ENCODE results near the gene GNAT2. TPM values are rescaled to one million over a fixed set of nuclear protein-coding genes. Genes with fewer than 3 reads are reported as not detected.

The GNAT2 gene
- total RNA-seq, 1 donor from 2014 or later = 0.57 TPM

DNA sequence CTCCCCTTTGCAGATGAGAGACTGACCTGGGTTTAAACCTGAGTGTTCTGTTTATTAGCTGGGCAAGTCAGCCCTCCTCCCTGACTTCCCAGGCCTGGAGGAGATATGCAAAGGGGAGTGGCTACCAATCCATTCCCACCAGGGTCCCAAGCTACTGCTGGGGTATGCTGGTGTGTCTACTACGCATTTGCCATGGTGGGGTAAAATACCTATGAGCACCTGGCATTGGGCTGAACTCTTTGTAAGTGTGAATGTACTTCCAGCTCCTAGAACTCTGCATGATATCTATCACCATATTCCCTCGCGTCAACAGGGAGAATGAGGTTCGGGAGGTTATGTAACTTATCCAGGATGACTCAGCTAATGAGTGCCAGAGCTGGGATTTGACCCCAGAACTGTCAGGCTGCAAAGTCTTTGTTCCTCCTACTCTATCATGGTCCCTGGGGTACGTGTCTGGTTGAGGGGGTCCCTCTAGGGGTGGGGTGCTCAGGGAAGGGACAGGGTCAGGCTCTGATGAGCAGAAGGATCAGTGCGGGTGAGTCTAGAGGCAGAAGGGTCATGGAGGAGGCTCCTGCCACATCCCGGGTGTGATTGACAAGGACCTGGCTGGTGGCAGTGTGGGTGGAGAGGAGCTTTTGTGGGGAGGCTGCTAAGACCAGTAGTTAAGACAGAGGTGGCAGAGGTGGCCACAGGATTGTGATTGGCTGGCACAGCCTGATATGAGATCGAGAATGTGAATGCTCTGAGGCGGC is 17.0 kb upstream of the GNAT2 start:
- no peak overlapping the region for H3K4me3 Mint-ChIP-seq (ENCODE audit: low read depth)
- DNase-seq (ENCODE audit: low spot score, unreplicated experiment) = no peak

DNA sequence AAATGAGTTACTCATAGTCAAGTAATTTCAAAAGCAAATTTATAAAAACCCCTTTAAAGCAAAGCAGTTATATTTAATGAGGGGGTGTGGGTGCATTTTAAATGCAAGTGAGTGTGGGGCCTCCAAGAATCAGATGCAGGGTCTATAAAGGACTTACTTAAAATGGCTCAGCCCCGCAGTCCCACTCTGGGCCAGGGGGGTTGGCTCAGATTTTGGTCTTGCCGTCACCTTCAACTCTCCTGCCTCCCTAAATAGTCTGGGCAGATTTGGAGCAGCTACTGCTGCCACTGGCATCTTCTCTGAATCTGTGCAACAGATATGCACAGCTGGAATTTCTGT is 16.4 kb upstream of the GNAT2 start:
- Mint-ChIP-seq H3K36me3 (ENCODE audit: insufficient read depth) (peaks cover 4% of the 10 kb centered on the region), H3K27ac (peak overlapping the region; percentile 0), H3K27me3 (no peaks in the 10 kb centered on the region), H3K9me3 (ENCODE audit: low read depth) (no peaks in the 10 kb centered on the region), H3K4me1 (ENCODE audit: low read depth) (peaks cover 11% of the 10 kb centered on the region), H3K4me3 (ENCODE audit: low read depth) (no peak overlapping the region)
- TF ChIP-seq, protein P1, sequence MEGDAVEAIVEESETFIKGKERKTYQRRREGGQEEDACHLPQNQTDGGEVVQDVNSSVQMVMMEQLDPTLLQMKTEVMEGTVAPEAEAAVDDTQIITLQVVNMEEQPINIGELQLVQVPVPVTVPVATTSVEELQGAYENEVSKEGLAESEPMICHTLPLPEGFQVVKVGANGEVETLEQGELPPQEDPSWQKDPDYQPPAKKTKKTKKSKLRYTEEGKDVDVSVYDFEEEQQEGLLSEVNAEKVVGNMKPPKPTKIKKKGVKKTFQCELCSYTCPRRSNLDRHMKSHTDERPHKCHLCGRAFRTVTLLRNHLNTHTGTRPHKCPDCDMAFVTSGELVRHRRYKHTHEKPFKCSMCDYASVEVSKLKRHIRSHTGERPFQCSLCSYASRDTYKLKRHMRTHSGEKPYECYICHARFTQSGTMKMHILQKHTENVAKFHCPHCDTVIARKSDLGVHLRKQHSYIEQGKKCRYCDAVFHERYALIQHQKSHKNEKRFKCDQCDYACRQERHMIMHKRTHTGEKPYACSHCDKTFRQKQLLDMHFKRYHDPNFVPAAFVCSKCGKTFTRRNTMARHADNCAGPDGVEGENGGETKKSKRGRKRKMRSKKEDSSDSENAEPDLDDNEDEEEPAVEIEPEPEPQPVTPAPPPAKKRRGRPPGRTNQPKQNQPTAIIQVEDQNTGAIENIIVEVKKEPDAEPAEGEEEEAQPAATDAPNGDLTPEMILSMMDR (IDR thresholded peaks at IDR 0.05; ENCODE audit: unreplicated experiment) = no peak
- no peak for DNase-seq (ENCODE audit: low spot score, unreplicated experiment)

More for the DNA sequence above, 17.0 kb upstream of the GNAT2 start:
- H3K36me3 Mint-ChIP-seq (ENCODE audit: insufficient read depth) = peaks cover 1% of the 10 kb centered on the region
- peaks cover 11% of the 10 kb centered on the region for H3K4me1 Mint-ChIP-seq (ENCODE audit: low read depth)
- H3K27ac Mint-ChIP-seq = peak overlapping the region; percentile 0
- no peaks in the 10 kb centered on the region for H3K9me3 Mint-ChIP-seq (ENCODE audit: low read depth)
- TF ChIP-seq, protein P1 (IDR thresholded peaks at IDR 0.05; ENCODE audit: unreplicated experiment) = no peak
- peaks cover 4% of the 10 kb centered on the region for H3K27me3 Mint-ChIP-seq

DNA sequence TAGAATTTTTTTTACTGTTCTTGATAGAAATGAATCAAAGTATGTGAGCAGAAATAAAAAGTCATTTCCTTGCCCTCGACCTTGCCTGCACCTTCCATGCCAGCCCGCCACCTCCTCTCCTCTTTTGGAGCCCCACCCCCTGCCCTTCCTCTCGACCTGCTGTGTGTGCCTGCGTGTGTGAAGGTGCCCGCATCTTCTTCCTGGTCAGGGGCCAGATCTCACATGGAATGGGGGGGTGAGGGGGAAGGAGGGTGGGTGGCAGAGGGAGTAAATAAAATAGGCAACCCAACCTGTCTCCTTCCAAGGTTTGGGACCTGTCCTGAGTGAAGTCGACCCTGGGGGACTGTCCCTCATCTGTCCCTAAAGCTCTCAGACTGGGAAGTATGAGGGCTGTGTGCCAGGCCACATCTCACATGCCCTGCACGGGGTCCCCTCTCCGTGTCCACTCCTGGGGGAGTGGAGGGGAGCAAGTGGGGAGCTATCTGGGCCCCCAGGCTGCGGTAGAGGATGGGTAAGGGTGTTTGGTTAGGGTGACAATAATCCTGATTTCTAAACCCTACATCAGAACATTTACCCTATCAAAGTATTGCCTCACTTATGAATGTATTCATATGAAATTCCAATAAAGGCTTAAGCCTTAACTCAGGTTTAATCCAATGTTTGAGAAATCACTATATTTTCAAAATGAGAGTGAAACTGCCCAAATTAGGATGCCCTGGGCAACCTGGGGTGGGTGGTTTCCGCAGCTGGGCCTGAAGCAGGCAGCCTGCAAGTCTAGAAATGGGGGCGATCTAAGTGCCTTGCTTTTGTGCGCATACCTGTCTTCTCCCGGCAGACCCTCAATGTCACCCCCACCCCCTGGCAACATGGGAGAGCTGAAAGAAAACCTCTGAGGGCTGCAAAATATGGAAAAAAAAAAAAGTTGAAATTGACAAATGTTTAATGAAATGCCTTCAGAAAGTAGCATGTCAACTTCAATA is 15.6 kb upstream of the GNAT2 start:
- TF ChIP-seq, protein P1 (IDR thresholded peaks at IDR 0.05; ENCODE audit: unreplicated experiment) = no peak
- DNase-seq (ENCODE audit: low spot score, unreplicated experiment) = no peak
- Mint-ChIP-seq H3K27me3 (no peaks in the 10 kb centered on the region), H3K27ac (no peak overlapping the region), H3K9me3 (ENCODE audit: low read depth) (no peaks in the 10 kb centered on the region), H3K4me3 (ENCODE audit: low read depth) (no peak overlapping the region), H3K4me1 (ENCODE audit: low read depth) (peaks cover 10% of the 10 kb centered on the region), H3K36me3 (ENCODE audit: insufficient read depth) (peaks cover 4% of the 10 kb centered on the region)

DNA sequence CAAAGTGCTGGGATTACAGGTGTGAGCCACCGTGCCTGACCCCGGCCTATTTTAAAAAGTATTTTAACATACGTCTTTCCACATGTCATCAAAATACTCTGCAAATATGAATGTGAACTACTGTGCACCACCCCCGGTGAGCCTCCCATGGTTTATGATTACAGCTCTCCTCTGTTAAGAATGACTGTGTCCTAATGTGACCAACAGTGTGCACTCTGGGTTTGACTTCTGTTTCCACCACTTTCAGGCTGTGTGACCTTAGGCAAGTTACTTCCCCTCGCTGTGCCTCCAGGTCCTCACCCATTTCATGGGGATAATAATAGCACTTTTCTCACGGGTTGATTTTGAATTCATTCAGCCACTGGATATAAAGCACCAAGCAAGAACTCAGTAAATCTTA is 14.9 kb upstream of the GNAT2 start:
- Mint-ChIP-seq H3K9me3 (ENCODE audit: low read depth) (no peaks in the 10 kb centered on the region), H3K27ac (no peak overlapping the region), H3K36me3 (ENCODE audit: insufficient read depth) (peaks cover 5% of the 10 kb centered on the region), H3K4me3 (ENCODE audit: low read depth) (no peak overlapping the region), H3K4me1 (ENCODE audit: low read depth) (peaks cover 8% of the 10 kb centered on the region), H3K27me3 (no peaks in the 10 kb centered on the region)
- no peak for DNase-seq (ENCODE audit: low spot score, unreplicated experiment)
- TF ChIP-seq, protein P1 (IDR thresholded peaks at IDR 0.05; ENCODE audit: unreplicated experiment) = no peak

DNA sequence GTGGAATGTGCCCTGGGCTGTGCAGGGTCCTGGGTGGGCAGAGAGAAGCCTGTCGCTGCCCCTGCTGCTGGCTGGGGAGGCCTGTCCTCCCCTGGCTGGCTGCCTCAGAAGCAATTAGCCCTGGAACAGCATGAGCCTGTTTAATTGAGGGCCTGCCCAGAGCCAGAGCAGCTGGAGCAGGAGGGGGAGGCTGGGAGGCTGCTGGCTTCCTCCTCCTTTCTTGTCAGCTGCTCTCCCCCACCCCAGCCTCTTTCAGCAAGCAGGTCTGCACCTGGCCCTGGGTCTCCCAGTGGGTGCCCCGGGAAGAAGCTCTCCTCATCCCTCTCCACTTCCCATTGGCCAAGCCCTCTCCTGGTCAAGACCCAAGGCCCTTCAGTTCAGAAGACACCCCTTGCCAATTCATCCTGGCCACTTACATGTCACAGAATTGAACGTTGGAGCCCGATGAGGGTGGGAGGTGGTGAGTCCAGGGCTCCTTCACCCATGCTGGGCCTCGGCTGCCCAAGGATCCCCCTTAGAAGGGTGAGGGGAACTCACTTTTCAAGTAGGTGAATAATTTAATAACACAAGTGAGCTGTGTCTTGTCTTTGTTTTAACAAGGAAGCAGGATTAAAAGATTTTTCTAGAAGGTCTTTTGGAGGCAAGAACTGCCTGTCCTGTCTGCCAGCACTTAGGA is 13.4 kb upstream of the GNAT2 start:
- Mint-ChIP-seq H3K27me3 (no peaks in the 10 kb centered on the region), H3K4me3 (ENCODE audit: low read depth) (no peak overlapping the region), H3K9me3 (ENCODE audit: low read depth) (no peaks in the 10 kb centered on the region), H3K36me3 (ENCODE audit: insufficient read depth) (peaks cover 7% of the 10 kb centered on the region), H3K4me1 (ENCODE audit: low read depth) (peaks cover 3% of the 10 kb centered on the region), H3K27ac (no peak overlapping the region)
- DNase-seq (ENCODE audit: low spot score, unreplicated experiment) = no peak
- TF ChIP-seq, protein P1 (IDR thresholded peaks at IDR 0.05; ENCODE audit: unreplicated experiment) = no peak
